Osteocyte (in vitro differentiated cells): ENCODE data around the gene BCL7A. TPM values are rescaled to one million over a fixed set of nuclear protein-coding genes. Genes with fewer than 3 reads are reported as not detected.

Experiments
- DNase-seq: peaks from one replicate; pipeline ENCODE4 v3.0.0; 2021; ENCODE audit warnings: mixed read lengths; ENCODE audit not compliant: unreplicated experiment; ENCODE audit errors: extremely low spot score
- H3K27ac Mint-ChIP-seq: one replicate; pipeline ENCODE4 v1.8.0; 2021; ENCODE audit warnings: mild to moderate bottlenecking, mixed read lengths; ENCODE audit not compliant: unreplicated experiment
- H3K27me3 Mint-ChIP-seq: one replicate; pipeline ENCODE4 v1.8.0; 2021; ENCODE audit warnings: mixed read lengths; ENCODE audit not compliant: unreplicated experiment
- H3K36me3 Mint-ChIP-seq: one replicate; pipeline ENCODE4 v1.8.0; 2021; ENCODE audit warnings: mixed read lengths; ENCODE audit not compliant: unreplicated experiment
- H3K4me1 Mint-ChIP-seq: one replicate; pipeline ENCODE4 v1.8.0; 2021; ENCODE audit warnings: mixed read lengths; ENCODE audit not compliant: unreplicated experiment
- H3K4me3 Mint-ChIP-seq: one replicate; pipeline ENCODE4 v1.8.0; 2021; ENCODE audit warnings: mild to moderate bottlenecking, moderate library complexity, mixed read lengths; ENCODE audit not compliant: unreplicated experiment
- H3K9me3 Mint-ChIP-seq: one replicate; pipeline ENCODE4 v1.8.0; 2021; ENCODE audit warnings: mixed read lengths; ENCODE audit not compliant: unreplicated experiment
- total RNA-seq: library from RNA; stranded (reverse); gene quantifications from 2 replicates; pipeline ENCODE4 v1.2.1, GENCODE V29; 2021
- TF ChIP-seq, protein P1 (sequence below): fragments of 200-600 bp; sonication (generic); IDR thresholded peaks from 2 replicates; pipeline ENCODE4 v1.5.0; 2021; ENCODE audit warnings: antibody characterized with exemption, mild to moderate bottlenecking, moderate library complexity

Gene BCL7A
- total RNA-seq, 1 donor from 2014 or later = 10.0 TPM

GRCh38 chr12:122057007-122057735, 35.5 kb downstream of the BCL7A start:
- H3K27ac Mint-ChIP-seq = no peak overlapping the region
- H3K36me3 Mint-ChIP-seq = peaks cover 10% of the 10 kb centered on the region
- TF ChIP-seq, protein P1, sequence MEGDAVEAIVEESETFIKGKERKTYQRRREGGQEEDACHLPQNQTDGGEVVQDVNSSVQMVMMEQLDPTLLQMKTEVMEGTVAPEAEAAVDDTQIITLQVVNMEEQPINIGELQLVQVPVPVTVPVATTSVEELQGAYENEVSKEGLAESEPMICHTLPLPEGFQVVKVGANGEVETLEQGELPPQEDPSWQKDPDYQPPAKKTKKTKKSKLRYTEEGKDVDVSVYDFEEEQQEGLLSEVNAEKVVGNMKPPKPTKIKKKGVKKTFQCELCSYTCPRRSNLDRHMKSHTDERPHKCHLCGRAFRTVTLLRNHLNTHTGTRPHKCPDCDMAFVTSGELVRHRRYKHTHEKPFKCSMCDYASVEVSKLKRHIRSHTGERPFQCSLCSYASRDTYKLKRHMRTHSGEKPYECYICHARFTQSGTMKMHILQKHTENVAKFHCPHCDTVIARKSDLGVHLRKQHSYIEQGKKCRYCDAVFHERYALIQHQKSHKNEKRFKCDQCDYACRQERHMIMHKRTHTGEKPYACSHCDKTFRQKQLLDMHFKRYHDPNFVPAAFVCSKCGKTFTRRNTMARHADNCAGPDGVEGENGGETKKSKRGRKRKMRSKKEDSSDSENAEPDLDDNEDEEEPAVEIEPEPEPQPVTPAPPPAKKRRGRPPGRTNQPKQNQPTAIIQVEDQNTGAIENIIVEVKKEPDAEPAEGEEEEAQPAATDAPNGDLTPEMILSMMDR = no peak
- no peak overlapping the region for H3K4me3 Mint-ChIP-seq
- H3K27me3 Mint-ChIP-seq = no peaks in the 10 kb centered on the region
- no peak for DNase-seq
- H3K4me1 Mint-ChIP-seq = peaks cover 15% of the 10 kb centered on the region
- no peaks in the 10 kb centered on the region for H3K9me3 Mint-ChIP-seq

GRCh38 chr12:122057769-122058168, 36.1 kb downstream of the BCL7A start:
- Mint-ChIP-seq H3K27ac (no peak overlapping the region), H3K9me3 (no peaks in the 10 kb centered on the region), H3K36me3 (peaks cover 10% of the 10 kb centered on the region), H3K27me3 (no peaks in the 10 kb centered on the region), H3K4me1 (peaks cover 20% of the 10 kb centered on the region), H3K4me3 (no peak overlapping the region)
- TF ChIP-seq, protein P1 = no peak
- DNase-seq = no peak

DNA sequence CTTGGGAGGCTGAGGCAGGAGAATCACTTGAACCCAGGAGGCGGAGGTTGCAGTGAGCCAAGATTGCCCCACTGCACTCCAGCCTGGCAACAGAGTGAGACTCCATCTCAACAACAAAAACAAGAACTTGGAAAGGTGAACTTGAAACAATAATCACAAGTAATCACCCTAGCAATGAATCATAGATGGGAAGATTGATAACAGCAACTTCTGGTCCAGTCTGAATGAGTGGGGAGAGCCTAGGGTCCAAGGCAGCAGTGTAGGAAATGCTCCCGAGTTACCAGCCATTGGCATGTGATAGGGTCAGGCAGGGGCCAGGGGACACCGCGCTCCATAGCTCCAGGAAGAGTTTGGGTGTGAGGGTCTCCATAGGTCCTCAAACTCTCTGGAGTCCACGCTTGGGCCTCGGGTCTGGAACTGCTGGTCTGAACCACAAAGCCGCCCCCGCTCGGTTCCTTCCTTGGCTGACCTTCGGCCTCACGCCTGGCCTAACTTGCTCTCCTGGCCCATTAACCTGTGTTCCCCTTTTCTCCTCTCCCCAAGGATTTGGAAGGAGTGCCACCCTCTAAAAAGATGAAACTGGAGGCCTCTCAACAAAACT, 37.0 kb downstream of the BCL7A start:
- Mint-ChIP-seq H3K27me3 (no peaks in the 10 kb centered on the region), H3K36me3 (peaks cover 10% of the 10 kb centered on the region), H3K4me1 (peaks cover 29% of the 10 kb centered on the region), H3K4me3 (no peak overlapping the region), H3K27ac (no peak overlapping the region), H3K9me3 (no peaks in the 10 kb centered on the region)
- TF ChIP-seq, protein P1 = no peak
- no peak for DNase-seq

GRCh38 chr12:122059203-122059960, 37.7 kb downstream of the BCL7A start:
- DNase-seq = no peak
- TF ChIP-seq, protein P1 = no peak
- no peak overlapping the region for H3K4me3 Mint-ChIP-seq
- H3K27me3 Mint-ChIP-seq = no peaks in the 10 kb centered on the region
- peaks cover 10% of the 10 kb centered on the region for H3K36me3 Mint-ChIP-seq
- H3K4me1 Mint-ChIP-seq = peaks cover 32% of the 10 kb centered on the region
- no peak overlapping the region for H3K27ac Mint-ChIP-seq
- no peaks in the 10 kb centered on the region for H3K9me3 Mint-ChIP-seq

- H3K36me3 Mint-ChIP-seq = peaks cover 10% of the 10 kb centered on the region
- no peak overlapping the region for H3K27ac Mint-ChIP-seq
- no peak for DNase-seq
- H3K9me3 Mint-ChIP-seq = no peaks in the 10 kb centered on the region
- TF ChIP-seq, protein P1 = no peak
- H3K27me3 Mint-ChIP-seq = no peaks in the 10 kb centered on the region
- no peak overlapping the region for H3K4me3 Mint-ChIP-seq
- peaks cover 35% of the 10 kb centered on the region for H3K4me1 Mint-ChIP-seq
Measured at GRCh38 chr12:122060081-122060501, 38.4 kb downstream of the BCL7A start.
